Measurements from ENCODE around the gene SFT2D3. TPM values are rescaled to one million over a fixed set of nuclear protein-coding genes. Genes with fewer than 3 reads are reported as not detected.

The SFT2D3 gene
- polyA plus RNA-seq, 2 of the 4 experiments (the other 2 are of a cell fraction) = 4.5 to 10.4 TPM

- TF ChIP-seq MAFK (IDR thresholded peaks at IDR 0.05; ENCODE audit: partially characterized antibody) (no peak), HOXB13 (CRISPR knock-in tag; IDR thresholded peaks at IDR 0.05; ENCODE audit: low read depth) (no peak), USF2 (IDR thresholded peaks at IDR 0.05) (no peak), HES2 (IDR thresholded peaks at IDR 0.05) (no peak), TFCP2L1 (CRISPR knock-in tag; IDR thresholded peaks at IDR 0.05) (no peak), CBX2 (IDR thresholded peaks at IDR 0.05; ENCODE audit: borderline replicate concordance, low read depth) (no peak), KDM1A (IDR thresholded peaks at IDR 0.05; ENCODE audit: low read depth) (no peak), HOXB5 (CRISPR knock-in tag; IDR thresholded peaks at IDR 0.05) (no peak), ELK1 (IDR thresholded peaks at IDR 0.05; ENCODE audit: low read depth, low read length) (no peak), PHF8 (IDR thresholded peaks at IDR 0.05; ENCODE audit: borderline replicate concordance, low read depth) (no peak), EHMT2 (IDR thresholded peaks at IDR 0.05; ENCODE audit: low read depth) (no peak), ZC3H11A (IDR thresholded peaks at IDR 0.05) (no peak), ZFP36 (IDR thresholded peaks at IDR 0.05; ENCODE audit: borderline replicate concordance, partially characterized antibody) (no peak), MAZ (IDR thresholded peaks at IDR 0.05; ENCODE audit: borderline replicate concordance, low read depth, low read length) (no peak), CTCF (IDR thresholded peaks at IDR 0.05) (no peak)
- ChIA-PET CTCF (interaction anchor here (1.1 to 5.0 kb wide), 2 partner anchors 12 to 71 kb away, joined by 4 to 25 read pairs; no protein-coding TSS in a partner anchor), POLR2A (no interaction called here)
- Histone ChIP-seq H3K9me3 (no peaks in the 10 kb centered on the region), H3K27ac (no peak overlapping the region), H3K4me1 (no peaks in the 10 kb centered on the region), H3K4me2 (no peak overlapping the region), H3K4me3 (no peak overlapping the region)
- ATAC-seq (no peak), FAIRE-seq (no peak), DNase-seq (ENCODE audit: low read depth in 1 of 2, low spot score in 1 of 2) (no peak)
- 64% methylated on average over 9 of the region's 9 CpGs for WGBS (ENCODE audit: missing lambda C conversion rate)
These were observed 39.3 kb upstream of the SFT2D3 start for GRCh38 chr2:127661949-127662510.

GRCh38 chr2:127662937-127663565 lies 38.2 kb upstream of the SFT2D3 start:
- ATAC-seq = no peak; a peak in 1 of 6 replicates

GRCh38 chr2:127663566-127664064 lies 37.7 kb upstream of the SFT2D3 start:
- WGBS (ENCODE audit: missing lambda C conversion rate) = 74% methylated on average over 6 of the region's 6 CpGs
- ATAC-seq = no peak
- POLR2A ChIA-PET = interaction anchor here (0.6 kb wide), 1 partner anchor 9 kb away, joined by 3 read pairs; no protein-coding TSS in a partner anchor
- H3K27ac ChIP-seq = no peak overlapping the region
- H3K9me3 ChIP-seq = no peaks in the 10 kb centered on the region; the same call in 2 of the 3 replicates
- H3K4me1 ChIP-seq = no peaks in the 10 kb centered on the region
- CTCF ChIA-PET = interaction anchor here (5.0 kb wide), 1 partner anchor 13 kb away, joined by 25 read pairs; no protein-coding TSS in a partner anchor
- no peak overlapping the region for H3K4me2 ChIP-seq
- FAIRE-seq = no peak
- H3K4me3 ChIP-seq = no peak overlapping the region
- DNase-seq (ENCODE audit: low read depth in 1 of 2, low spot score in 1 of 2) = no peak
- no peak for TF ChIP-seq ZC3H11A (IDR thresholded peaks at IDR 0.05)
- no peak for TF ChIP-seq RNF2 (IDR thresholded peaks at IDR 0.05; ENCODE audit: borderline replicate concordance, low read depth)
- TF ChIP-seq TP53 (CRISPR knock-in tag; IDR thresholded peaks at IDR 0.05) = no peak
- no peak for TF ChIP-seq JUN (IDR thresholded peaks at IDR 0.05)
- no peak for TF ChIP-seq CBX8 (IDR thresholded peaks at IDR 0.05)
- no peak for TF ChIP-seq BHLHE40 (IDR thresholded peaks at IDR 0.05; ENCODE audit: low read depth, low read length)
- no peak for TF ChIP-seq MAFK (IDR thresholded peaks at IDR 0.05; ENCODE audit: partially characterized antibody)
- no peak for TF ChIP-seq KDM5A (IDR thresholded peaks at IDR 0.05)
- no peak for TF ChIP-seq POLR2AphosphoS2 (conservative IDR thresholded peaks at IDR 0.05; ENCODE audit: low read length)
- TF ChIP-seq HES2 (IDR thresholded peaks at IDR 0.05) = no peak
- no peak for TF ChIP-seq EP300 (IDR thresholded peaks at IDR 0.05)

More at GRCh38 chr2:127662937-127663565, 38.2 kb upstream of the SFT2D3 start:
- no peak for TF ChIP-seq ZC3H11A (IDR thresholded peaks at IDR 0.05)
- TF ChIP-seq FOXS1 (CRISPR knock-in tag; IDR thresholded peaks at IDR 0.05) = no peak
- H3K4me3 ChIP-seq = no peak overlapping the region
- 78% methylated on average over 7 of the region's 9 CpGs for WGBS (ENCODE audit: missing lambda C conversion rate)
- no peaks in the 10 kb centered on the region; the same call in 2 of the 3 replicates for H3K9me3 ChIP-seq
- POLR2A ChIA-PET = no interaction called here
- no peak for DNase-seq (ENCODE audit: low read depth in 1 of 2, low spot score in 1 of 2)
- CTCF ChIA-PET = interaction anchor here (5.0 kb wide), 1 partner anchor 13 kb away, joined by 25 read pairs; no protein-coding TSS in a partner anchor
- H3K4me1 ChIP-seq = no peaks in the 10 kb centered on the region
- H3K4me2 ChIP-seq = no peak overlapping the region
- no peak for FAIRE-seq
- H3K27ac ChIP-seq = no peak overlapping the region
